Measurements from ENCODE around the gene NOTCH3.

NOTCH3 gene

DNA sequence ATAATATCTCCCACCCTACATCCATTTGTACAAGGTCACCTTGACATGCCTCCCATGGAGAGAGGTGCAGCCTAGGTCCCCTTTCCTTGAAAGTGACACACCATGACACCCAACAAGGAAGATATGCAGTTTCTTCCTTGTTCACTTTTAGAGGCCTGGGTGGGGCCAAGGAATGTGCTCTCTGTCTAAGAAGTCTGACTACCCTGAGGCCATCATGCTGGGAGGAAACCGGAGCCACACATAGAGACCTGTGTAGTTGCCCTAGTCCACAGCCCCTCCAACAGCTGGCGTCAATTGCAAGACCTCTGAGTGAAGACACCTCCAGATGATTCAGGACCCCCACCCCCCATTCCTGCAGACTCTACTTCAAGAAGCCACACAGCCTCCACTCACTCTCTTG, 82.5 kb downstream of the NOTCH3 start:
- no peak for TF ChIP-seq CTCF (IDR thresholded peaks at IDR 0.05; ENCODE audit: extremely low read depth, missing control alignments)
- DNase-seq (ENCODE audit: low spot score): no peak

DNA sequence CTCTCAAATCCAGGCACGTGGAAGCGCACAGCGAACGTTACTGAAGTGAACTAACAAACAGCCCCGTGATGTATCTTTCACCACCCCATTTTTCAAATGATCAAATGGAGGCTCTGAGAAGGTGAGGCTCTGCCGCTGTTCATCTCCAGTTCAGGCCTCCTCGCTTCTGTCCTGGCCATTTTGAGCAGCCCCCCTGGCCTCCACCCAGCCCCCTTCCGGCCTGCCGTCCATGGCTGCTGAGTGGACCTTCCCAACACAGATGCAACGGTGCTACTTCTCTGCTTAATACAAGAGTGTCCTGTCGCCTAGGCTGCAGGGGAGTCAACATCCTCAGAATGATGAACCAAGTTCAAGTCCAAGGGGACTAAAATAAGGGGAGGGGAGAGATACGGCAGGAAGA, 83.9 kb downstream of the NOTCH3 start:
- DNase-seq (ENCODE audit: low spot score): no peak

DNA sequence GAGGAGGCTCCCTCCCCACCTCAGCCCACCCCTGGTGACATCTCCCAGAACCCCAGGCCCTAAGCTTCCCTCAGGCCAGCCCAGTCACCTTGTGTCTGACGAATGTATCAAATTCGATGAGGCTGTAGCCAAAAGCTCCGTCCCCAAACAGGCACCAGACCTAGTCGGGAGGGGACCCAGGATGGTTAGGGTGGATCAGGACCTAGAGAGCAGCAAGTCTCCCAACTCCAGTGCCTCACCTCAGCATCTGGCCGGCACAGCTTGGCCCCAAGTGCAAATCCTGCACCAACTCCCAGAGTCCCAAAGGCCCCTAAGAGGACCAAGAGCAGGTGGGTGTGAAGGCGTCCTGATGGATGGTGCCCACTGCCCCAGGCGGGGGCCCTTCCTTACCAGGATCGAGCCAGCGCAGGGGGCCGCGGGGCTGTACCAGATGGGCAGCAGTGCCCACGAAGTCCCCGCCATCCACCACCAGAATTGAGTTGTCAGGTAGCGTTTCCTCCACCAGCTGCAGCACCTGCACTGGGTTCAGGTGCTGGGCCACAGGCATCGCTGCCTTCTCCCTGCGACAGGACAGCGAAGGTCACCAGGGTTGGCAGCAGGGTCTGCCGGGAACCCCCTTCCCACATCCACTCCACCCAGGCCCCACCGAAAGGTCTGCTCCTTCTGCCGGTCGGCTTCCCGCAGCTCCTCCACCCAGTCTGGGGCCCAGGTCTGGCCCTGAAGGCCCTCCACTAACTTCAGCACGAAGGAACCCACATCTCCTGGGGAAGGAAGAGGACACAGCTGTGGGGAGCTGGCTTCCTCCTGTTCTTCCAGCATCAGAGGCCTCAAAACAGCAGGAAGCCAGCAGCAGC, 84.8 kb downstream of the NOTCH3 start:
- TF ChIP-seq CTCF (IDR thresholded peaks at IDR 0.05; ENCODE audit: extremely low read depth, missing control alignments): no peak
- no peak for DNase-seq (ENCODE audit: low spot score)

More for the DNA sequence above, 83.9 kb downstream of the NOTCH3 start:
- TF ChIP-seq CTCF (IDR thresholded peaks at IDR 0.05; ENCODE audit: extremely low read depth, missing control alignments): no peak

DNA sequence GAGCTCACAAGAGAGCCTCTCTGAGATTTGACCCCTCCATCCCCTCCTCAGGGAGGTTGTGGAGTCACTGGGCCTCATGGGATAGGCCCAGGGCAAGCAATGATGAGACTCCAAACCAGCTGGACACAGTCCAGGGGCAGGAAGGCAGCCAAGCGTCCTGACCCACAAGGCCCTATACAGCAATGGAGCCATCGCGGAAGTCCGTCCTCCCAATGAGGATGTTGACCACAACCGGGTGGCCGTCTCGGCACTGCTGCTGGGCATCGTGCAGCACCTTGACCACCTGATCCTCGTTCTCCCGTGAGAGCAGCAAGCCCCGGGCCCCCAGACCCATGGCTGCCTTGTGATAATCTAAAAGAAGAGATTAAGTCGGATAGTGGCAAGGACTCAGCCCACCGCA, 85.7 kb downstream of the NOTCH3 start:
- no peak for DNase-seq (ENCODE audit: low spot score)
- TF ChIP-seq CTCF (IDR thresholded peaks at IDR 0.05; ENCODE audit: extremely low read depth, missing control alignments): no peak

- TF ChIP-seq CTCF (IDR thresholded peaks at IDR 0.05; ENCODE audit: extremely low read depth, missing control alignments): no peak
- no peak for DNase-seq (ENCODE audit: low spot score)
Observed at GRCh38 chr19:15114153-15114540, 86.6 kb downstream of the NOTCH3 start.

DNA sequence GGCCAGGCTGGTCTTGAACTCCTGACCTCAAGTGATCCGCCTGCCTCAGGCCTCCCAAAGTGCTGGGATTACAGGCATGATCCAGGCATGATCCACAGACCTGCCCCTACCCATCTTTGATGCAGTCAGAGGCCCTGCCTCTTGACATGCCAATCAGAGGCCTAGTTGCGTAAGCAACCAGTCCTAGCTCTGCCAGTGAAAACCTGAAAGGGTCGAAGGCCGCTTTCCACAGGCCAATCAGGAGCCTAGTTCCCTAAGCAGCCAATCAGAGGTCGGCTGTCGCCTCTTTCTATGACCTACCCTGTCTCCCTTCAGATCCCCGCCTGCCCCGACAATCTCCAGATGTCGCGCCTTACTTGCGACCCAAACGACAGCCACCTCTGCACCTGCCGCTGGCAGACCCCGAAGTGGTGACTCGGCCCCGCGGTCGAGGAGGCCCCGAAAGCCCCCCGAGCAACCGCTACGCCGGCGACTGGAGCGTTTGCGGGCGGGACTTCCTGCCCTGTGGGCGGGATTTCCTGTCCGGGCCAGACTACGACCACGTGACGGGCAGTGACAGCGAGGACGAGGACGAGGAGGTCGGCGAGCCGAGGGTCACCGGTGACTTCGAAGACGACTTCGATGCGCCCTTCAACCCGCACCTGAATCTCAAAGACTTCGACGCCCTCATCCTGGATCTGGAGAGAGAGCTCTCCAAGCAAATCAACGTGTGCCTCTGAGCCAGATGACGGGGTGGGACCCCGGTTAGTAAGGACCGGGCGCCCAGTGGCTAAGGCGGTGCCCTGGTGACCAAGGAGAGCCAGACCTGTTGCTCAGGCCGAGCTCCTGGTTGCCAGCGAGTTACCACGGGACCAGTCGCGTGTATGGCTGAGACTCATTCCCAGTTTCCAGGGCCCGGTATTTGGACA, 87.3 kb downstream of the NOTCH3 start:
- no peak for TF ChIP-seq CTCF (IDR thresholded peaks at IDR 0.05; ENCODE audit: extremely low read depth, missing control alignments)
- no peak for DNase-seq (ENCODE audit: low spot score)

GRCh38 chr19:15112385-15112784, 88.4 kb downstream of the NOTCH3 start:
- TF ChIP-seq CTCF (IDR thresholded peaks at IDR 0.05; ENCODE audit: extremely low read depth, missing control alignments): no peak
- no peak for DNase-seq (ENCODE audit: low spot score)

Data from GM20000 (cell line).